Muscle layer of duodenum (tissue), 2 donors: ENCODE measurements around the gene LRRC25.
"Not testable (repeated sequence)": the region's sequence is repeated elsewhere in the genome, so short reads cannot be mapped to it uniquely, and the experiment has no call there.

Experiments used
- H3K27ac ChIP-seq: one replicate; pipeline ENCODE4 v1.7.0; 2013; ENCODE audit warnings: mild to moderate bottlenecking, low read length
- H3K27me3 ChIP-seq: one replicate; pipeline ENCODE4 v1.7.0; 2013; ENCODE audit warnings: low read depth, mild to moderate bottlenecking, control low read depth, low read length
- H3K36me3 ChIP-seq, 2 donors: one replicate each; pipeline ENCODE4 v1.7.0; 2013; ENCODE audit warnings: low read length in 2 of 2, control low read depth in 1 of 2, mild to moderate bottlenecking in 1 of 2; ENCODE audit not compliant: insufficient read depth in 2 of 2, control insufficient read depth in 1 of 2
- H3K4me1 ChIP-seq, 2 donors: one replicate each; pipeline ENCODE4 v1.7.0; 2013; ENCODE audit warnings: low read length in 2 of 2, mild to moderate bottlenecking in 2 of 2, control low read depth in 1 of 2, moderate library complexity in 1 of 2; ENCODE audit not compliant: insufficient read depth in 2 of 2, control insufficient read depth in 1 of 2
- H3K4me3 ChIP-seq, 2 donors: one replicate each; pipeline ENCODE4 v1.7.0; 2013; ENCODE audit warnings: low read length in 2 of 2, low read depth in 1 of 2, mild to moderate bottlenecking in 1 of 2
- H3K9me3 ChIP-seq, 2 donors: one replicate each; pipeline ENCODE4 v1.7.0; 2013; ENCODE audit warnings: low read length in 2 of 2, control low read depth in 1 of 2, mild to moderate bottlenecking in 1 of 2; ENCODE audit not compliant: control insufficient read depth in 1 of 2
- donor health status: healthy.

Gene LRRC25

GRCh38 chr19:18390065-18390907 is 7.1 kb downstream of the LRRC25 start:
- Histone ChIP-seq H3K27me3 (no peaks in the 10 kb centered on the region), H3K4me1 (peaks cover 5 to 7% of the 10 kb centered on the region in 2 donors), H3K27ac (no peak overlapping the region), H3K4me3 (no peak overlapping the region), H3K9me3 (no peaks in the 10 kb centered on the region), H3K36me3 (no peaks in the 10 kb centered on the region)

- no peaks in the 10 kb centered on the region for H3K9me3 ChIP-seq
- H3K27ac ChIP-seq: no peak overlapping the region
- no peaks in the 10 kb centered on the region for H3K36me3 ChIP-seq
- no peaks in the 10 kb centered on the region for H3K27me3 ChIP-seq
- H3K4me1 ChIP-seq: peaks cover 5 to 7% of the 10 kb centered on the region in 2 donors
- H3K4me3 ChIP-seq: no peak overlapping the region
Observed at GRCh38 chr19:18389726-18390064, 7.7 kb downstream of the LRRC25 start.

GRCh38 chr19:18388960-18389725 is 8.3 kb downstream of the LRRC25 start:
- no peaks in the 10 kb centered on the region for H3K27me3 ChIP-seq
- no peaks in the 10 kb centered on the region for H3K36me3 ChIP-seq
- no peak overlapping the region for H3K27ac ChIP-seq
- peak overlapping the region in 1 of 2 donors; percentile 48 for H3K4me3 ChIP-seq
- peaks cover 5 to 7% of the 10 kb centered on the region in 2 donors for H3K4me1 ChIP-seq
- no peaks in the 10 kb centered on the region for H3K9me3 ChIP-seq

DNA sequence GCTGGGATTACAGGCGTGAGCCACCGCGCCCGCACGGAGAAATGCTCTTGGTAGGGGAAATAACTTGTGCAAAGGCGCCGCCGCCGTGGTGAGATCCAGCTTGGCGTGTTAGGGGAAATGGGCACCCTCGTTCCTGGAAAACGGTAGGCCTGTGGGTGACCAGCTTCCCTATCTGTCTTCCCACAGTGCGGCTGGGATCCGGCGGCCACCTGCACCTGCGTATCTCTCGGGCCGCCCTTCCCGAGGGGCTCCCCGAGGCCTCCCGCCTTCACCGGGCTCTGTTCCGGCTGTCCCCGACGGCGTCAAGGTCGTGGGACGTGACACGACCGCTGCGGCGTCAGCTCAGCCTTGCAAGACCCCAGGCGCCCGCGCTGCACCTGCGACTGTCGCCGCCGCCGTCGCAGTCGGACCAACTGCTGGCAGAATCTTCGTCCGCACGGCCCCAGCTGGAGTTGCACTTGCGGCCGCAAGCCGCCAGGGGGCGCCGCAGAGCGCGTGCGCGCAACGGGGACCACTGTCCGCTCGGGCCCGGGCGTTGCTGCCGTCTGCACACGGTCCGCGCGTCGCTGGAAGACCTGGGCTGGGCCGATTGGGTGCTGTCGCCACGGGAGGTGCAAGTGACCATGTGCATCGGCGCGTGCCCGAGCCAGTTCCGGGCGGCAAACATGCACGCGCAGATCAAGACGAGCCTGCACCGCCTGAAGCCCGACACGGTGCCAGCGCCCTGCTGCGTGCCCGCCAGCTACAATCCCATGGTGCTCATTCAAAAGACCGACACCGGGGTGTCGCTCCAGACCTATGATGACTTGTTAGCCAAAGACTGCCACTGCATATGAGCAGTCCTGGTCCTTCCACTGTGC is 9.1 kb downstream of the LRRC25 start:
- peak overlapping the region in 1 of 2 donors; percentile 48 for H3K4me3 ChIP-seq
- H3K36me3 ChIP-seq: no peaks in the 10 kb centered on the region
- H3K9me3 ChIP-seq: no peaks in the 10 kb centered on the region
- H3K4me1 ChIP-seq: peaks cover 5 to 7% of the 10 kb centered on the region in 2 donors
- no peak overlapping the region for H3K27ac ChIP-seq
- no peaks in the 10 kb centered on the region for H3K27me3 ChIP-seq

- Histone ChIP-seq H3K4me1 (peaks cover 5 to 7% of the 10 kb centered on the region in 2 donors), H3K9me3 (no peaks in the 10 kb centered on the region), H3K27me3 (no peaks in the 10 kb centered on the region), H3K27ac (peak overlapping the region; percentile 62), H3K36me3 (no peaks in the 10 kb centered on the region), H3K4me3 (peak overlapping the region; percentile 35 to 67)
Observed at GRCh38 chr19:18386543-18387271, 10.7 kb downstream of the LRRC25 start.

DNA sequence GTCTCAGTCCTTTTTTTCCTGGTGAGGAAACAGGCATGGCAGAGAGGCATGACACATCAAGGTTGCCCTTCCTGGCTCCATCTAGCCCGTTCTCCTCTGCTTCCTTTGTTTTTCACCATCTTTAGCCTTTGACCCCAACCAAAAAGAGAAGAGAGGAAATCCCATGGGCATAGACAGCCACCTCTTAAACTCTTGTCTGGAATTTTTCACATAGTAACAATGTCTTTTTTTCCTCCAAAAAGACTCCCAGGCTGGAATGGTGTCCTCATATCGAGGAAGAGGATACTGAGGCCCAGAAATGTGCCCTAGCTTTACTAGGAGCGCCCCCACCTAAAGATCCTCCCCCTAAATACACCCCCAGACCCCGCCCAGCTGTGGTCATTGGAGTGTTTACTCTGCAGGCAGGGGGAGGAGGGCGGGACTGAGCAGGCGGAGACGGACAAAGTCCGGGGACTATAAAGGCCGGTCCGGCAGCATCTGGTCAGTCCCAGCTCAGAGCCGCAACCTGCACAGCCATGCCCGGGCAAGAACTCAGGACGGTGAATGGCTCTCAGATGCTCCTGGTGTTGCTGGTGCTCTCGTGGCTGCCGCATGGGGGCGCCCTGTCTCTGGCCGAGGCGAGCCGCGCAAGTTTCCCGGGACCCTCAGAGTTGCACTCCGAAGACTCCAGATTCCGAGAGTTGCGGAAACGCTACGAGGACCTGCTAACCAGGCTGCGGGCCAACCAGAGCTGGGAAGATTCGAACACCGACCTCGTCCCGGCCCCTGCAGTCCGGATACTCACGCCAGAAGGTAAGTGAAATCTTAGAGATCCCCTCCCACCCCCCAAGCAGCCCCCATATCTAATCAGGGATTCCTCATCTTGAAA is 11.5 kb downstream of the LRRC25 start, which contains the start of gene GDF15:
Gene GDF15, plus strand, starts transcription at position 484 of the 868 bp plus-strand sequence. Its CDS starts 32 bp downstream, at position 516.
- no peaks in the 10 kb centered on the region for H3K36me3 ChIP-seq
- peak within 1 kb of the TSS; percentile 62 for H3K27ac ChIP-seq
- H3K27me3 ChIP-seq: no peaks in the 10 kb centered on the region
- H3K4me1 ChIP-seq: peaks cover 5 to 7% of the 10 kb centered on the region in 2 donors
- peak within 1 kb of the TSS; percentile 35 to 67 for H3K4me3 ChIP-seq
- H3K9me3 ChIP-seq: no peaks in the 10 kb centered on the region

DNA sequence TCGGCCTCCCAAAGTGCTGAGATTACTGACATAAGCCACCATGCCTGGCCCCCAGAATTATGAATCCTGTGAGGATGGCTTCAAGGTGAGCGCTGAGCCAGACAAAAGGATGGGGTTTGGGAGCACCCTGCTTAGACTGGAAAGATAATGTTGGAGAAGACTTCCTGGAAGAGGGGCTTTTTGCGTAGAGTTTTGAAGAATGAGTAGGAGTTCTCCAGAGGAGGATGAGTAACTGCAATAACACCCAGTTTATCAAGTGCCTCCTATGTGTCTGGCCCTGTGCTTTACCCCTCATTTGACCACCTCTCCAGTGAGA is 12.1 kb downstream of the LRRC25 start:
- H3K4me1 ChIP-seq: peaks cover 5 to 7% of the 10 kb centered on the region in 2 donors
- no peak overlapping the region for H3K4me3 ChIP-seq
- no peak overlapping the region for H3K27ac ChIP-seq
- H3K27me3 ChIP-seq: no peaks in the 10 kb centered on the region
- no peaks in the 10 kb centered on the region for H3K36me3 ChIP-seq
- no peaks in the 10 kb centered on the region for H3K9me3 ChIP-seq

DNA sequence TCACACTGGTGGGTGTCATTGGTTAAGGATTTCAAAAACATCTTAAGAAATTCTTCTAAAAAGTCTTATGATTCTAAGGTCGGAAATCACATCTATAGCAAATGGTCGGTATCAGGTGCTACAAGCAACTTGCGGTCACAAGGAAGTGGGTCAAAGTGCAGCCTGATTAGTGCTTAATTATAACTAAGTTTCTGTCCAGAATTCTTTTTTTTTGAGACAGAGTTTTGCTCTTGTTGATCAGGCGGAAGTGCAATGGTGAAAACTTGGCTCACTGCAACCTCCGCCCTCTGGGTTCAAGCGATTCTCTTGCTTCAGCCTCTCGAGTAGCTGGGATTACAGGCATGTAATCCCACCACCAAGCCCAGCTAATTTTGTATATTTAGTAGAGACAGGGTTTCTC is 12.6 kb downstream of the LRRC25 start:
- Histone ChIP-seq H3K36me3 (no peaks in the 10 kb centered on the region), H3K27me3 (no peaks in the 10 kb centered on the region), H3K9me3 (no peaks in the 10 kb centered on the region), H3K4me3 (no peak overlapping the region), H3K27ac (no peak overlapping the region), H3K4me1 (peaks cover 7 to 8% of the 10 kb centered on the region in 2 donors)

DNA sequence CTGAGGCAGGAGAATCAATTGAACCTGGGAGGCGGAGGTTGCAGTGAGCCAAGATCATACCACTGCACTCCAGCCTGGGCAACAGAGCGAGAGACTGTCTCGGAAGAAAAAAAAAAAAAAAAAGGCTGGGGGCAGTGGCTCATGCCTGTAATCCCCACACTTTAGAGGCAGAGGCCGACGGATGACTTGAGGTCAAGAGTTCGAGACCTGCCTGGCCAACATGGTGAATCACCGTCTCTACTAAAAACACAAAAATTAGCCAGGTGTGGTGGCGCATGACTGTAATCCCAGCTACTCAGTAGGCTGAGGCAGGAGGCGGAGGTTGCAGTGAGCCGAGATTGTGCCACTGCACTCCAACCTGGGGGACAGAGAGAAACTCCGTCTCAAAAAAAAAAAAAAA is 13.8 kb downstream of the LRRC25 start:
- not testable (repeated sequence) for H3K36me3 ChIP-seq, H3K27me3 ChIP-seq, H3K27ac ChIP-seq, H3K9me3 ChIP-seq, H3K4me1 ChIP-seq, H3K4me3 ChIP-seq

GRCh38 chr19:18380843-18381242 is 16.6 kb downstream of the LRRC25 start:
- Histone ChIP-seq H3K27me3 (no peaks in the 10 kb centered on the region), H3K27ac (peak overlapping the region; percentile 58), H3K9me3 (no peaks in the 10 kb centered on the region), H3K36me3 (no peaks in the 10 kb centered on the region), H3K4me3 (no peak overlapping the region), H3K4me1 (peaks cover 0 to 7% of the 10 kb centered on the region in 2 donors)
